Measurements from ENCODE around the gene LMO1.

GRCh38 chr11:8293171-8293570 lies 29.5 kb upstream of the LMO1 start:
- TF ChIP-seq CTCF (IDR thresholded peaks at IDR 0.05) (no peak), POLR2A (IDR thresholded peaks at IDR 0.05) (no peak), POLR2AphosphoS5 (IDR thresholded peaks at IDR 0.05) (no peak)

Measured in prostate gland (tissue), 2 donors.